NCI-H1694 (cell line): ENCODE results near the gene TAS2R50.

Experiments used
- DNase-seq: peaks from one replicate; lab custom pipeline; 2025; lab: John Stamatoyannopoulos, UW

TAS2R50 gene

GRCh38 chr12:10952645-10953044, 34.1 kb downstream of the TAS2R50 start:
- DNase-seq: no peak

- no peak for DNase-seq
Measured at GRCh38 chr12:10943167-10943566, 43.5 kb downstream of the TAS2R50 start.

GRCh38 chr12:10941916-10942607, 44.6 kb downstream of the TAS2R50 start:
- DNase-seq: no peak

GRCh38 chr12:10941369-10941768, 45.3 kb downstream of the TAS2R50 start:
- no peak for DNase-seq

- DNase-seq: no peak
Measured at GRCh38 chr12:10940389-10940788, 46.3 kb downstream of the TAS2R50 start.

GRCh38 chr12:10939163-10939562, 47.5 kb downstream of the TAS2R50 start, which contains the start of gene TAS2R14:
Gene TAS2R14, minus strand, starts transcription at chr12:10939263. Its CDS starts 56 bp downstream, at chr12:10939207.
- DNase-seq: no peak

- no peak for DNase-seq
Measured at GRCh38 chr12:10936506-10936905, 50.2 kb downstream of the TAS2R50 start.
